Osteoblast (primary cell): ENCODE data around the gene RCOR1. TPM values are rescaled to one million over a fixed set of nuclear protein-coding genes. Genes with fewer than 3 reads are reported as not detected.

Source experiments
- DNase-seq: peaks from one replicate; pipeline ENCODE4 v3.0.0; 2011; ENCODE audit warnings: low spot score, mixed read lengths; ENCODE audit not compliant: insufficient read length; ENCODE audit errors: missing footprints
- H2AFZ ChIP-seq: 2 replicates; pipeline ENCODE4 v1.6.0; 2011; ENCODE audit warnings: mild to moderate bottlenecking, low read length
- H3K27ac ChIP-seq: 2 replicates; pipeline ENCODE4 v1.5.1; 2011; ENCODE audit warnings: mild to moderate bottlenecking, low read depth, low read length, moderate library complexity
- H3K27me3 ChIP-seq: 2 replicates; pipeline ENCODE4 v1.6.0; 2012; ENCODE audit warnings: mild to moderate bottlenecking, control low read depth, inconsistent platforms, low read length, moderate library complexity; ENCODE audit not compliant: insufficient read depth
- H3K36me3 ChIP-seq: 2 replicates; pipeline ENCODE4 v1.5.1; 2011; ENCODE audit warnings: mild to moderate bottlenecking, low read length, control low read depth, moderate library complexity; ENCODE audit not compliant: insufficient read depth
- H3K4me1 ChIP-seq: 2 replicates; pipeline ENCODE4 v1.5.1; 2011; ENCODE audit warnings: mild to moderate bottlenecking, low read length, control low read depth, moderate library complexity; ENCODE audit not compliant: insufficient read depth
- H3K4me2 ChIP-seq: 2 replicates; pipeline ENCODE4 v1.6.0; 2011; ENCODE audit warnings: mild to moderate bottlenecking, low read length; ENCODE audit not compliant: insufficient read depth
- H3K4me3 ChIP-seq: fragments of 200-600 bp; sonication (generic); 3 replicates; pipeline ENCODE4 v1.5.1; 2012; ENCODE audit warnings: mild to moderate bottlenecking, low read length, inconsistent platforms; ENCODE audit not compliant: insufficient read depth
- H3K79me2 ChIP-seq: 2 replicates; pipeline ENCODE4 v1.6.0; 2012; ENCODE audit warnings: mild to moderate bottlenecking, low read length, control low read depth, inconsistent platforms; ENCODE audit not compliant: insufficient read depth
- H3K9me3 ChIP-seq: 2 replicates; pipeline ENCODE4 v1.5.1; 2011; ENCODE audit warnings: low read depth, low read length, control low read depth
- H4K20me1 ChIP-seq: 2 replicates; pipeline ENCODE4 v1.6.0; 2012; ENCODE audit warnings: mild to moderate bottlenecking, low read length, control low read depth; ENCODE audit not compliant: insufficient read depth
- CTCF ChIP-seq: IDR thresholded peaks from 2 replicates; pipeline ENCODE4 v1.5.1; 2011; ENCODE audit warnings: mild to moderate bottlenecking, low read depth, low read length, moderate library complexity; ENCODE audit errors: extremely low read depth
- total RNA-seq: library from RNA; depleted of rRNA; stranded (reverse); fragments of >200 nt; gene quantifications from 2 replicates; pipeline ENCODE4 v1.2.3, GENCODE V29; 2012

RCOR1 gene
- total RNA-seq, 1 donor, result 11.6 TPM

GRCh38 chr14:102554821-102555819 lies 37.3 kb upstream of the RCOR1 start:
- Histone ChIP-seq H2AFZ (peak overlapping the region; percentile 91), H3K27ac (no peak overlapping the region), H3K4me1 (no peaks in the 10 kb centered on the region), H3K4me3 (peak overlapping the region; percentile 82), H3K9me3 (no peaks in the 10 kb centered on the region), H4K20me1 (no peaks in the 10 kb centered on the region), H3K36me3 (no peaks in the 10 kb centered on the region), H3K4me2 (peak overlapping the region; percentile 79), H3K79me2 (no peaks in the 10 kb centered on the region), H3K27me3 (no peaks in the 10 kb centered on the region)
- DNase-seq, result peak; percentile 90
- TF ChIP-seq CTCF, result no peak

- no peak overlapping the region for H3K27ac ChIP-seq
- no peaks in the 10 kb centered on the region for H4K20me1 ChIP-seq
- DNase-seq, result peak; percentile 57
- no peaks in the 10 kb centered on the region for H3K79me2 ChIP-seq
- no peaks in the 10 kb centered on the region for H3K9me3 ChIP-seq
- no peaks in the 10 kb centered on the region for H3K27me3 ChIP-seq
- no peak overlapping the region for H3K4me2 ChIP-seq
- H3K36me3 ChIP-seq, result no peaks in the 10 kb centered on the region
- no peak overlapping the region for H2AFZ ChIP-seq
- no peak for TF ChIP-seq CTCF
- H3K4me3 ChIP-seq, result no peak overlapping the region
- no peaks in the 10 kb centered on the region for H3K4me1 ChIP-seq
Measured at GRCh38 chr14:102556098-102556677, 36.3 kb upstream of the RCOR1 start.

GRCh38 chr14:102557434-102558226 lies 34.8 kb upstream of the RCOR1 start:
- TF ChIP-seq CTCF, result no peak
- Histone ChIP-seq H3K36me3 (no peaks in the 10 kb centered on the region), H3K4me3 (no peak overlapping the region), H3K27me3 (no peaks in the 10 kb centered on the region), H3K27ac (no peak overlapping the region), H4K20me1 (no peaks in the 10 kb centered on the region), H3K9me3 (no peaks in the 10 kb centered on the region), H3K4me2 (no peak overlapping the region), H3K79me2 (no peaks in the 10 kb centered on the region), H3K4me1 (no peaks in the 10 kb centered on the region), H2AFZ (no peak overlapping the region)
- DNase-seq, result peak; percentile 56

- Histone ChIP-seq H3K4me3 (no peak overlapping the region), H3K4me1 (no peaks in the 10 kb centered on the region), H3K36me3 (no peaks in the 10 kb centered on the region), H4K20me1 (no peaks in the 10 kb centered on the region), H3K27me3 (no peaks in the 10 kb centered on the region), H2AFZ (no peak overlapping the region), H3K27ac (no peak overlapping the region), H3K9me3 (no peaks in the 10 kb centered on the region), H3K4me2 (no peak overlapping the region), H3K79me2 (no peaks in the 10 kb centered on the region)
- DNase-seq, result peak; percentile 59
- no peak for TF ChIP-seq CTCF
Measured at GRCh38 chr14:102558556-102558955, 33.9 kb upstream of the RCOR1 start.
